Endothelial cell (in vitro differentiated cells): Measurements from ENCODE around the gene ABCC6. TPM values are rescaled to one million over a fixed set of nuclear protein-coding genes. Genes with fewer than 3 reads are reported as not detected.

Experiments
- DNase-seq: peaks from one replicate; pipeline ENCODE4 v3.0.0; 2021; ENCODE audit warnings: low spot score
- H3K27ac Mint-ChIP-seq: one replicate; pipeline ENCODE4 v1.8.0; 2021; ENCODE audit warnings: mixed read lengths, inconsistent platforms; ENCODE audit not compliant: unreplicated experiment
- H3K27me3 Mint-ChIP-seq: one replicate; pipeline ENCODE4 v1.8.0; 2021; ENCODE audit warnings: mild to moderate bottlenecking, moderate library complexity, mixed read lengths, inconsistent platforms; ENCODE audit not compliant: unreplicated experiment
- H3K36me3 Mint-ChIP-seq: one replicate; pipeline ENCODE4 v1.8.0; 2021; ENCODE audit warnings: mild to moderate bottlenecking, low read depth, mixed read lengths, inconsistent platforms; ENCODE audit not compliant: unreplicated experiment
- H3K4me1 Mint-ChIP-seq: one replicate; pipeline ENCODE4 v1.8.0; 2021; ENCODE audit warnings: mild to moderate bottlenecking, mixed read lengths, inconsistent platforms; ENCODE audit not compliant: unreplicated experiment
- H3K4me3 Mint-ChIP-seq: one replicate; pipeline ENCODE4 v1.8.0; 2021; ENCODE audit warnings: mild to moderate bottlenecking, mixed read lengths, inconsistent platforms; ENCODE audit not compliant: unreplicated experiment
- H3K9me3 Mint-ChIP-seq: one replicate; pipeline ENCODE4 v1.8.0; 2021; ENCODE audit warnings: mixed read lengths, inconsistent platforms; ENCODE audit not compliant: unreplicated experiment
- CTCF ChIP-seq: fragments of 200-600 bp; sonication (generic); IDR thresholded peaks from one replicate; pipeline ENCODE4 v1.5.0; 2021; ENCODE audit warnings: antibody characterized with exemption; ENCODE audit not compliant: unreplicated experiment
- total RNA-seq: library from RNA; stranded (reverse); fragmentation: NEBNext Ultra II Directional; extraction: Animal tissue kit (Norgen Biotek cat#: 25700); gene quantifications from one replicate; pipeline ENCODE4 v1.2.1, GENCODE V29; 2021; ENCODE audit not compliant: unreplicated experiment

The ABCC6 gene
- total RNA-seq, 1 donor from 2014 or later, result 0.36 TPM

GRCh38 chr16:16143038-16143763 is 80.1 kb downstream of the ABCC6 start:
- peaks cover 5% of the 10 kb centered on the region for H3K4me1 Mint-ChIP-seq
- DNase-seq, result peak; percentile 50
- TF ChIP-seq CTCF, result peak; percentile 25
- peak overlapping the region; percentile 18 for H3K27ac Mint-ChIP-seq
- H3K4me3 Mint-ChIP-seq, result no peak overlapping the region
- H3K27me3 Mint-ChIP-seq, result peaks cover 1% of the 10 kb centered on the region
- H3K9me3 Mint-ChIP-seq, result no peaks in the 10 kb centered on the region
- peaks cover 4% of the 10 kb centered on the region for H3K36me3 Mint-ChIP-seq

GRCh38 chr16:16141784-16142396 is 81.4 kb downstream of the ABCC6 start:
- no peak for DNase-seq
- peaks cover 4% of the 10 kb centered on the region for H3K36me3 Mint-ChIP-seq
- peaks cover 1% of the 10 kb centered on the region for H3K27me3 Mint-ChIP-seq
- H3K27ac Mint-ChIP-seq, result no peak overlapping the region
- TF ChIP-seq CTCF, result no peak
- peaks cover 5% of the 10 kb centered on the region for H3K4me1 Mint-ChIP-seq
- no peaks in the 10 kb centered on the region for H3K9me3 Mint-ChIP-seq
- no peak overlapping the region for H3K4me3 Mint-ChIP-seq

- Mint-ChIP-seq H3K4me3 (no peak overlapping the region), H3K27me3 (peaks cover 1% of the 10 kb centered on the region), H3K27ac (no peak overlapping the region), H3K4me1 (peaks cover 5% of the 10 kb centered on the region), H3K9me3 (no peaks in the 10 kb centered on the region), H3K36me3 (peaks cover 4% of the 10 kb centered on the region)
- TF ChIP-seq CTCF, result no peak
- no peak for DNase-seq
Observed at GRCh38 chr16:16141141-16141540, 82.2 kb downstream of the ABCC6 start.

GRCh38 chr16:16140537-16140936 is 82.8 kb downstream of the ABCC6 start:
- no peaks in the 10 kb centered on the region for H3K9me3 Mint-ChIP-seq
- H3K27ac Mint-ChIP-seq, result no peak overlapping the region
- H3K4me3 Mint-ChIP-seq, result no peak overlapping the region
- TF ChIP-seq CTCF, result no peak
- no peak for DNase-seq
- peaks cover 1% of the 10 kb centered on the region for H3K27me3 Mint-ChIP-seq
- peaks cover 5% of the 10 kb centered on the region for H3K4me1 Mint-ChIP-seq
- peaks cover 4% of the 10 kb centered on the region for H3K36me3 Mint-ChIP-seq

GRCh38 chr16:16139806-16140205 is 83.5 kb downstream of the ABCC6 start:
- Mint-ChIP-seq H3K4me3 (no peak overlapping the region), H3K36me3 (peaks cover 4% of the 10 kb centered on the region), H3K27me3 (peaks cover 1% of the 10 kb centered on the region), H3K27ac (no peak overlapping the region), H3K4me1 (peaks cover 5% of the 10 kb centered on the region), H3K9me3 (no peaks in the 10 kb centered on the region)
- no peak for DNase-seq
- no peak for TF ChIP-seq CTCF
